ENCODE measurements around the gene BNC2.

DNA sequence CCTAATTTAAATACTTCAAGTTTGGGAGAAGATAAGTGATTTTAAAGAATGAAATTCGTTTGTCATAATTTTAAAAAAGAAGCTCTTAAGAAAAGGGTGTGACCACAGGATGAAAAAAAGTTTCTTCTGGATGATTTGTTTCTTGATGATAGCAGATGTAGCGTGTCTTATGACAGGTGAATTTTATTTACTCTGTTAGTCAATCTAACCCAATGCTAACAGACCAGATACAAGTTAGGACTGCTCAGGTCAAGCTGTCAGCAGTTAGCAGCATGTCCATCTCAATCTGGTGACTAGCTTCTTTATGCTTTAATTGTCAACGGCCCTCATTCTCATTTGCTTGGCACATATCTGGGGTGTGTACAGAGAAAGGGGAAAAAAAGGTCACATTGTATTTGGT, 456.0 kb downstream of the BNC2 start:
- TF ChIP-seq, protein P1, sequence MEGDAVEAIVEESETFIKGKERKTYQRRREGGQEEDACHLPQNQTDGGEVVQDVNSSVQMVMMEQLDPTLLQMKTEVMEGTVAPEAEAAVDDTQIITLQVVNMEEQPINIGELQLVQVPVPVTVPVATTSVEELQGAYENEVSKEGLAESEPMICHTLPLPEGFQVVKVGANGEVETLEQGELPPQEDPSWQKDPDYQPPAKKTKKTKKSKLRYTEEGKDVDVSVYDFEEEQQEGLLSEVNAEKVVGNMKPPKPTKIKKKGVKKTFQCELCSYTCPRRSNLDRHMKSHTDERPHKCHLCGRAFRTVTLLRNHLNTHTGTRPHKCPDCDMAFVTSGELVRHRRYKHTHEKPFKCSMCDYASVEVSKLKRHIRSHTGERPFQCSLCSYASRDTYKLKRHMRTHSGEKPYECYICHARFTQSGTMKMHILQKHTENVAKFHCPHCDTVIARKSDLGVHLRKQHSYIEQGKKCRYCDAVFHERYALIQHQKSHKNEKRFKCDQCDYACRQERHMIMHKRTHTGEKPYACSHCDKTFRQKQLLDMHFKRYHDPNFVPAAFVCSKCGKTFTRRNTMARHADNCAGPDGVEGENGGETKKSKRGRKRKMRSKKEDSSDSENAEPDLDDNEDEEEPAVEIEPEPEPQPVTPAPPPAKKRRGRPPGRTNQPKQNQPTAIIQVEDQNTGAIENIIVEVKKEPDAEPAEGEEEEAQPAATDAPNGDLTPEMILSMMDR (IDR thresholded peaks at IDR 0.05) = no peak
- TF ChIP-seq POLR2A (IDR thresholded peaks at IDR 0.05) = no peak
